SIG-M5 (cell line): ENCODE measurements around the gene SNRNP200.

ENCODE experiments used
- DNase-seq: peaks from one replicate; lab custom pipeline; 2025; lab: John Stamatoyannopoulos, UW

The SNRNP200 gene

DNA sequence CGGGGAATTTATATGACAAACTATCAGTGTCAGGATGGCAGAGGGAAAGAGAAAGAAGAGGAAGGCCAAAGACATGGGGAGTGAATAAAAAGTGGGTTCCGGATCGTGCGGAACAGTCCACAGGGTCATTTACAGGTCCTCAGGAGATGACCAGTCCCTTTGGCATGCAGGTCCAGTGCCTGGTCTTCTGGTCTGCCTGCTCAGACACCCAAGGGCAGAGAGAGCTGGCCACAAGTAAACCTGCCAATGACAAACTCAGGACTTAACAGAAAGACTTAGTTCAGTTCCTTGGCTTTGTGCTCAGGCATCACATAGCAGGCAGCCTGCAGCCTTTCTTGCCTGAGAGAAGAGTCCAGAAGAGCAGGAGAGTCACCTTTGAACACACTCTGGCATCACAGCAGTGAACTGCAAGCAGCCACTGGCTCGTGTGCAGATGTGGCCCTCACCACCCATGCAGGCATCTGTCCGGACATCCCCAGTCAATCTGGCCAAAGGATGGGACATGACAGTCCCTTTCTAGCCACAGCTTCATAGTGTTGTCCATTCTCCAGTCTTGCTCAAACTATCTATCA is 53.5 kb downstream of the SNRNP200 start:
- DNase-seq: no peak

DNA sequence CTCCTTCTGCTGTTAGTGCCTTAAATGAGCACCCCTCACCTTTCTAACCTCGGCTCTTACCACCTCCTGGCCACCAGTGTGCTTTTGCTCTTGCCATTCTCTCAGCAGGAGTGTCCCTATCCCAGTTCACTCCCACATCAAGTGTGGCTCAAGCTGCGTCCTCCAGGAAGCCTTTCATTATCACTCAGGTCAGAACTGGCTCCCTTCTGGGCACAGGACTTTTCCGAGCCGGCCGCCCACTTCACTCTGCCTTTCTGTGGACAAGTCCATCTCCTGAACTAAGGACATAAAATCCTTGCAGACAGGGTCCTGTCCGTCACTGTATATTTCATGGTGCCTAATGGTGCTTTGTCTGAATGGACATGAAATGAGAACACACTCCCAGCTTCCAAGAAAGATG is 55.2 kb downstream of the SNRNP200 start:
- DNase-seq: no peak

DNA sequence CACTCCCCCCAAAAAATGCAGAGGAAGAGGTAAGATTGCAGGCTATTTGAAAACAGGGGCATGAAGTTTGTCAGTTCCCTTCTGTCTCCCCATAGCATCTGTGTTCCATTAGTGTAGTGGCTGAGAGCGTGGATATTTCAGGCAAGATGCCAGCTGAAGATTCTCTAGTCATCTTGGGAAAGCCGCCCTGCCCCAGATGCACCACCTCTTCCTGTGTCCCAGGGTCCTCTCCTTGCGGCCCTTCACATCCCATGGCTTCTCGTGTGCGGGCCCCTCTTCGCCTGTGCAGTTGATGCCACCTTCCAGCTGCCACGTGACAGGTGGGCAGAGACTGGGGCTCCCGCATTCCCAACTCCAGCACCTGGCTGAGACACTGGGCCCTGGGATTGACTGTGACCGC is 55.7 kb downstream of the SNRNP200 start:
- no peak for DNase-seq

DNA sequence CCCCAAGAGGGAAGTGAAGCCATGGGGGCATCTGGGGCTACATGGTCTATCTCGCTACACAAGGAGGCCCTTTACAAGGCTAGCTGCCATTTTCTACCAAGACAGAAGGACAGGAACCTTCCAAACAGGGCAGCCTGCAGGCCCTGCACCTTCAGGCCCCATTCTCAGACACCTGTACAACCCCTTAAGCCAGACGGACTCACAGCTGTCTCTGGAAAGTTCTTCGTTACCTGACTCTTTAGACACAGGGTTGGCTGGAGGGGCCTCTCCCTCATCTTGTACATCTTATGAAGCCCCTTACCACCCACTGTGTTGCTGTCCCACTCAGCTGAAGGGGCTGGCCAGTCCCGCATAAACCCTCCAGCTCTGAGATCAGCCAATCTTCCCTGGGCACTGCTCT is 56.7 kb downstream of the SNRNP200 start:
- no peak for DNase-seq

DNA sequence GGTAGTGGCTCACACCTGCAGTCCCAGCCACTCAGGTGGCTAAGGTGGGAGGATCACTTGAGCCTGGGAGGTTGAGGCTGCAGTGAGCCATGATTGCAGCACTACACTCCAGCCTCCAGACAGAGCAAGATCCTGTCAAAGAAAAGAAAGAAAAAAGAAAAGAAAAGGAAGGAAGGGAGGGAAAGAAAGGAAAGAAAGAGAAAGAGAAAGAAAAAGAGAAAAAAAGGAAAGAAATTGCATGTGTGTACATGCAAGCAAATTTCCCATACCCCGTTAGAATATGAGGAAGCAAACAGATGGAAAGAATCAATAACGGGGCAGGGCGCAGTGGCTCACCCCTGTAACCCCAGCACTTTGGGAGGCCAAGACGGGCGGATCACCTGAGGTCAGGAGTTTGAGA is 57.5 kb downstream of the SNRNP200 start:
- DNase-seq: no peak

DNA sequence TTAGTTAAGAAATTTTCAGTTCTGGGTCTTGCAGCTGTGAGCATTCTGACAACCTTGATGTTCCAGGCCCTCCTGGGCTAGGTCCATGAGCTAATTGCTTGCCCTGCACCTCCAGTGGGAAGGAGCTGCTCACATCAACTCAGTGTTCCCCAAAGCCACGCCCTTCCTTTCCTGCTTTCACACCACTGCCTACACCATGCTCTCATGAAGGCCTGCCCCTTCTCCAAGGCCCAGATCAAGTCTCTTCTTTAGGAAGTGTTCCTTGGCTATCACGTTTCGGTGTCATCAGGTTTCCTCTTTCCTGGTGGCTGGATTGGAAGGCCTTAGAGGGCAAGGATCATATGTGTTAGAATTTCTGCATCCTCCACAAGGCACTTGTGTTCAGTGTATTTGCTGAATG is 58.3 kb downstream of the SNRNP200 start:
- DNase-seq: no peak

DNA sequence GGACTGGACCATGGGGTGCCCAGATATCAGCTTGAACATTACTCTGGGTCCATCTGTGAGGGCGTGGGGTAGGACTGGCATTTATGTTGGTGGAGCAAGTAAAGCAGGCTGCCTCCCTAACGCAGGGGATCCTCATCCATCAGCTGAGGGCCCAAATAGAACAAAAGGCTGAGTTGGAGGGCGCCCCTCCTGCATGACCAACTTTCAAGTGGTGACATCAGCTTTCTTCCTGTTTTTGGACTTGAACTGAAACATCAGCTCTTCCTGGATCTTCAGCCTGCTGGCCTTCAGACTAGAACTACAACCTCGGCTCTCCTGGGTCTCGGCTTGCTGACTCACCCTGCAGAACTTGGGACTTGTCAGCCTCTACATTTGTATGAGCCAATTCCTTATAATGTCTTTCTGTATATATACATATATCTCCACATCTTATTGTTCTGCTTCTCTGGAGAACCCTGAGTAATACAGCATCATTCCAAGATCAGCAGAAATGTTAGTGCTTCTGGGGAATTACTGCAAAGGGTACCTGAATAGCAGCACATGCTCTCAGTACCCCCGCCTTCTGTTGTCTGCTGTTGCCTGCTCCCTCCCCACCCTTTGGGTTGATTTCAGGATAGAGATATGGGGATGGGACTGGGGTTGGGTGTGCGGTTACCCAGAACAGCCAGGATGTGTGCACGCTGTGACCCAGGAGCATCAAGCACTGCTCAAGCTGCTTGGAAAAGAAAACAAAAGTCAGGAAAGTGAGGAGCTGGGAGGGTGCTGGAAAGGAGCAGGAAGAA is 59.5 kb downstream of the SNRNP200 start:
- DNase-seq: peak; percentile 33

DNA sequence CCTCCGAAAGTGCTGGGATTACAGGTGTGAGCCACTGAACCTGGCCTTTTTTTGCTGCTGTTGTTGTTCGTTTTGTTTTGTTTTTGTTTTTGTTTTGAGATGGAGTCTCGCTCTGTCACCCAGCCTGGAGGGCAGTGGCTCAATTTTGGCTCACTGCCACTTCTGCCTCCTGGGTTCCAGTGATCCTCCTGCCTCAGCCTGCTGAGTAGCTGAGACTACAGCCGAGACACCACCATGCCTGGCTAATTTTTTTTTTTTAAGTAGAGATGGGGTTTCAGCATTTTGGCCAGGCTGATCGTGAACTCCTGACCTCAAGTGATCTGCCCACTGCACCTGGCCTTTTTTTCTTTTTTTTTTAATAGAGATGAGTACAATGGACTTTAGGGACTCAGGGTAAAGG is 61.5 kb downstream of the SNRNP200 start:
- DNase-seq: no peak

DNA sequence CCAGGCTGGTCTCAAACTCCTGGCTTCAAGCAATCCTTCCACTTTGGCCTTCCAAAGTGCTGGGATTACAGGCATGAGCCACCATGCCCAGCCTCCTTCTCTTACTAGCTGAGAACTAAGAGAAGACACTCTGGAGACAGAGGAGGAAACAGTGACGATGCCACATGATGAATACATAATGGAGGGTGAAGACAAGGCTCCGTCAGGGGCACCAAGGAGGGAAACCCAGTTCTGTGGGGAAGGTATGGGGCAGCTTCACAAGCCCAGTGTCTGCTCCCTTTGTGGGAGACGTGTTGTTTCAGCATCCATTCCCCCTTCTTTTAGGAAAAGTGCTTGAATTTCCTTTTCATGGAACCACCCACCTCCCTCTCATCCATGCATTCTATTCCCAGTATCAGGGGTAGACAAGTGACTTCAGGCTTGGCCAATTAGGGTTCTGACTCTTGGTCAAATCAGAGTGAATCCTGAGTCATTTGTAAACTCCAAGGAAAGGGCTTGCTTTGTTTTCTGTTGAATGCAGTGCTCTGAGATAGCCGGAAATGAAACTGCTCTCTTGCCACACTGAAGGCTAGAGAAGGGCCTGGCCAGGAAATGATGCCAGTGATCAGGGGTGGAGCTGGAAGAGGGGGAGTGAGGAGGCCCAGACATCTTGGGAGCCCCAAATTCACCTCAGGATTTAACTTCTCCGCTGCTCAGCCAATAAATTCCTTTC is 63.3 kb downstream of the SNRNP200 start:
- DNase-seq: peak; percentile 33

DNA sequence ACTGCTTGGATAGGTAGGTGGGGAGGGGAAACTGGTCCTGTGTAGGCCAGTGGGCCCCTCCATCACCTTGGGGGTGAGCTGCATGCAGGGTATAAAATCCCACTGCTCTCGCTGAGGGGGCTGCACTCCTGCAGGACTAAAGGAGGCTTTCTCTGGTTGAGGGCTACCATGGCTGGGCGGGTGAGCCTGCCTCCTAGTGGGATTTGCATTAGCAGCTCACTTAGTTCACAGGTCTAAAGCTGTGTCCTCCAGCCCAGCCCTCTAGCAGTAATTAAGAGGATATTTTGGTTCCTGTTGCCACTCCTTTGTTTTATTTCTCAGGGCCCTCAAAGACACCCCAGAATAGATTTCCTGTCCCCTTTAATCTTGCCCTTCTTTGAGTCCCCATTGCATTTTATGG is 64.1 kb downstream of the SNRNP200 start:
- DNase-seq: no peak

DNA sequence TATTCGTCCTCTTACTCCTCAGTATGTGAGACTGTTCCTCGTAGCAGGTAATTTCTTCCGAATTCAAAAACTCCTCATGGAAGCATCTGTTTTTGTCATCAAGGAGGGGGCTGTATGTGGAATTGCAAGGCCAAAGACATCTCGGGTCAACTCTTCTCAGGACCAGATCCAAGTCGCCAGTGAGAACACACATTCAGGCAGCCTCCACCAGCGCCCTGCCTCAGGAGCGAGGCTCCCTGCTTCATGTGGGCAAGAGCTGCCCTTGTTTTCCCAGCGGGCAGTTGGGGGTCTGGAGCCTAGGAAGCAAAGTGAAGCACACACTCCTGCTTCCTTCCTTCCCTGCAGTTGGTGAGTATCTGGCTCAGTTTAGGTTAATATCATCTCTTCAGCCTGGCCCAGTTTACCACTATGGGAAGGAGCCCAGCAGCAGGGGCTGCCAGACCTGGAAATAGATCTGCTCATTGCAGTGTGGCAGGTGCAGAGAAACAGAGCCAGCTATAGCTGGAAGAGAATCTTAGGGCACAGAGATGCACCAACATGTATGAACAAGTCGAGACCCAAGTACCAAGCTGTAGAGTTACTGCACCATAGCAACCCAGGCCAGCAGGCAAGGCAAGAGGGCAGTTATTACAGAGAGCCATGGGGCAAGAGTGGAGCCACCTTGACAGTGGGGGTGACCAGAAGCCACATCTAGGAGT is 64.9 kb downstream of the SNRNP200 start:
- DNase-seq: no peak

DNA sequence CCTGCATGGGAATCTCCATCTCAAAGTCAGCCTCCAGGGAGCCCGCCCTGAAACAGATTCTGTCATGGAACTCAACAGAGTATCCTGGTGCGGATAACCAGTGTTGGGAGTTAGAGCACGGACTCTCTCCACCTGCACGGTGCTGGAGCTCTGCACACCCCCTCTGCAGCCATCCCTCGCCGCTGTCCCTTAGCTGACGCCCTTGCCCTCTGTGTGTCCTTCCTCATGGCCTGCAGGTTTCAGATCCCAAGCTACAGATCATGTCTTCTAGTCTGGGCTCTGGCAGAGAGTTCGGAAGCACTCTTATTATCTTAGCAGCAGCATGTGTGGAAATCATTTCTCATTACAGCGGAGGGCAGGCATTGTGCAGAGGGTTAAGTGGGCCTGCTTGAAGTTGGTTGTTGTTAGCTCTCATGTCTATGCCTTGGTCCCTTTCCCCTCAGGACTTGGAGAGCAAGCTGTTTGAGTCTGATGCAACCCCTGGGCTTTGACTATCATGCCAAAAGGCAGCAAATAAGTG is 65.5 kb downstream of the SNRNP200 start:
- no peak for DNase-seq

DNA sequence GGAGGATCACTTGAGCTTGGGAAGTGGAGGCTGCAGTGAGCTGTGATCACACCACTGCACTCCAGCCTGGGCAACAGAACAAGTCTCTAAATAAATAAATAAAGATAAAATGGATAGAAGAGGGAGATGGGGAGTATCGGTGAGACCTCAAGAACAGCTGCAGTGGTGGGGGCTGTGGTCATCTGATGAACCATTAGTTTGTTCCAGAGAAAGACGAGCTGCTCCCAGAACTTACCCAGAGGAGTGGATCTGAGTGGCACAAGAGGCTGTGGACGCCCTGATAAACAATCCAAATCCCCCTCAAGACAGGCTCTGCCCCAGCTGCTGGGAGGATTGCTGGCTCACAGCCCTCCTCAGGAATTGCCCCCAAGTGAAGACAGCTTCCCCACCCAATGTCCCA is 66.3 kb downstream of the SNRNP200 start:
- no peak for DNase-seq

DNA sequence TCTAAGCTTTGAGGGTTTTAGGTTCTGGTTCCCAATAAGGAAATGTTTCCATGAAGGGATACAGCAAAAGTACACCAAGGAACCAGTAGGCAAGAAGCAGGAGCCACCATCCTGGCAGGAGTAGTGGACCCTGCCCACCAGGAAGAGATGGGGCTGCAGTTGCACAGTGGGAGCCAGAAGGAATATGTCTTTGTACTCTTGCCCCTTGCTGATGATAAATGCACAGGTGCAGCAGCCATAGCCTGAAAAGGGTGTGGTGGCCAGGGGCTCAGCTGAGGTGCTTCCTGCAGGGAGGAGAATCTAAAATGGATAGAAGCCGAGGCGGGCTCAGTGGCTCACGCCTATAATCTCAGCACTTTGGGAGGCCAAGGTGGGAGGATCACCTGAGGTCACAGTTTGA is 67.1 kb downstream of the SNRNP200 start:
- DNase-seq: no peak

DNA sequence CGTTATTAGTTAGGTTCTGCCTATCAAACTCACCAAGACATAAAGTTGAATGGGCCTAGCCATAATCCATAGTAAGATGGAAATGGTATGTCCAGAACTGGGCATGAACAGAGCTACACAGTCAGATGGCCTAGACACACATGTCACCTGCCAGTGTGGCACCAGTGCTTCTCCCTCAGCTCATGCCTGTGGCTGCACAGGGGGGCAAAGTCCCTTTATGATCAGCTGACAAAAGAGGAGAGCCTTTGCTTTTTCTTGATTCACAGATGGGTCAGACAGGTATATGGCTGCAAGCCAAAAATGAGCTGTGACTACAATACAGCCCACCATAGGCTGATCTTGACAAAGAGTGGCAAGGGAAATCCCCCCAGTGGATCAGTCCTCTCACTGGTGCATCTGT is 68.5 kb downstream of the SNRNP200 start:
- DNase-seq: no peak

DNA sequence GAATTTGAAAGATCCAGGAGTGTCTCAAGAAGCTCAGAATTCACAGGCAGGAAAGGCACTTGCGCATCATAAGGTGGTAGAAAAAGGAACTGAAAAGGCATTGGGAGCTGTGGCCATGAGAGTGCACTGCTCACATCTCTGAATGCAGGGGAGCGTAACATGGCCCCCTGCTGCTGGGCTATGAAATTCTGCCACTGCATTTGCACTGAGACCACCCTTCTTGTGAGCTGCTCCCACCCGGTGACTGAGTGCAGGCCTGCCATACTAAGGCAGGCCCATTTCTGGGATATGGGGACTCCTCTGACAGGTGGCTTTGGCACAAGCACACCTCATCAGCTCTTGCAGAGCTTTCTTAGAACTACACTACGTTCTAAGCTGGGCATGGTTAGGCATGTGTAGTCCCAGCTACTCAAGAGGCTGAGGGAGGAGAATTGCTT is 71.4 kb downstream of the SNRNP200 start:
- no peak for DNase-seq

DNA sequence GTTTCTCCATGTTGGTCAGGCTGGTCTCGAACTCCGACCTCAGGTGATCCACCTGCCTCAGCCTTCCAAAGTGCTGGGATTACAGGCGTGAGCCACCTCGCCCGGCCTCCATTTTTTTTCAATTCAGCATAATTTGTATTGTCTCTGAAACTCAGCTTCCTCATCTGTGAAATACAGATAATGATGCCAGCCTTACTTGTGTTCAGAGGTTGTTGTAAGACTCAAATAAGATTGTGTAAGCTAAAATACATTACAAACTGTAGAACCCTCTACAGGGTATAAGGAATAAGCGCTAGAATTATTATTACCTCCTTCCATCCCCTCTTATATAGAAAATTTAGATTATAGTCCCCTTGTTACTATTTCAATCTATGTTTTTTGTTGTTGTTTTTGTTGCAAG is 71.9 kb downstream of the SNRNP200 start:
- peak; percentile 12 for DNase-seq

DNA sequence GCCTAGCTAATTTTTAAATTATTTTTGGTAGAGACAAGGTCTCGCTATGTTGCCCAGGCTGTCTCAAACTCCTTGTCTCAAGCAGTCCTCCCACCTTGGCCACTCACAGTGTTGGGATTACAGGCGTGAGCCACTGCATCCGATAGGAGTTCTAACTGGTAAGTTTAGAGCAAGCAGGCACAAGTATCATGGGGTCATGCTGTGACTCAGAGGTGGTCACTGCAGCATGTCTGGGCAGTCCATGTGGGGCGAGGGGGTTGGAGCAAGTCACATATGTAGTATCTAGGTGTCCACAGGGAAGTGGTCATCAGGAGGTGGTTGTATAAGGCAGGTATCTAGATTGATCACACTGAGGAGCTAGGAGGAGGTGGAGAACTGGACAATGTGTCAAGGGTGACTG is 74.0 kb downstream of the SNRNP200 start:
- DNase-seq: no peak

DNA sequence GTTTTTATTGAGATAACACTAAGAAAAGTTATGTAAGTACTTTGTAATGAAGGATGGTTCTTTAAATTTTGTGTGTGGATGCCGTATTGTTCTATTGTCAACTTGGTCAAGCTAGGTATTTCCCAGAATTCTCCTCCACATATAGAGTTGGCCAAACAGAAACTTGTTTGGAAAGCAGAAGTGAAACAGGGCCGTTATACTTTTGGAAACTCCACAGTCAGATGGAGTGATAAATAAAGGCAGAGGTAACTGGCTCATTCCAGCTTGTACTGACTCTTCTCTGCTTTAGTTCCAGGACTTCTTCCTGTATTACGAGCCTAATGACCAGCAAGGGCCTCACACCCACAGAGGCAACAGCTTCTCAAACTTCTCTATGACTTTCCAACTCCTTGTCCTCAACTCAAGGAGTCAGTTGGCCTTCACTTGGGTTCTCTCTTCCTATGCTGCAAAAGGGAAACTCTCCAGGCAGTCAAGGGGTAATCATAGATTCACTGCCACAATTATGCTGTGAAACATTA is 80.3 kb downstream of the SNRNP200 start:
- DNase-seq: peak; percentile 84
